AG09309 (cell line): ENCODE results near the gene HBEGF.
"Not testable (repeated sequence)": the region's sequence is repeated elsewhere in the genome, so short reads cannot be mapped to it uniquely, and the experiment has no call there.

Experiments used
- DNase-seq: peaks from one replicate; pipeline ENCODE4 v3.0.0-alpha.2; 2010; ENCODE audit warnings: low read depth
- H3K4me3 ChIP-seq: 2 replicates; pipeline ENCODE4 v1.5.1; 2011; ENCODE audit warnings: mild to moderate bottlenecking, low read depth, low read length, moderate library complexity; ENCODE audit not compliant: control insufficient read depth
- TF ChIP-seq, protein P1 (sequence below): IDR thresholded peaks from 2 replicates; pipeline ENCODE4 v1.5.1; 2011; ENCODE audit warnings: mild to moderate bottlenecking, low read depth, low read length, inconsistent platforms; ENCODE audit not compliant: insufficient read depth, control insufficient read depth; ENCODE audit errors: missing control alignments

Gene HBEGF

DNA sequence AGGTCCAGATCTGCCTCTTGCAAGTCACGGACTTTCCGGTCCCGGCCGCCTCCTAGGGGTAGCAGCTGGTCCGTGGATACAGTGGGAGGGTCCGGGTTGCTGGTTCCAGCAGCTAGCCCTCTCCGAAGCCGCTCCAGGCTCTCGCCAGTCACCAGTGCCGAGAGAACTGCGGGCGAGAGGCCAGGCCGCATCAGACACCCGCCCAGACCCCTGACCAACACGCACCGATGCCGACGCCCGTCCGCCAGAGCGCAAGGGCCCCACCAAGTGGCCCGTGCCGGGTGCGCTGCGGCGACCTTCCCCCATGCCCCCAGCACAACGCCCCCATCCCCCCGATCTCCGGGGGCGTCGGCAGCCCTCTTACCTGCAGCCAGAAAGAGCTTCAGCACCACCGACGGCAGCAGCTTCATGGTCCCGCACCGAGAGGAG, 470 bp downstream of the HBEGF start:
- H3K4me3 ChIP-seq: peak overlapping the region; percentile 67
- TF ChIP-seq, protein P1, sequence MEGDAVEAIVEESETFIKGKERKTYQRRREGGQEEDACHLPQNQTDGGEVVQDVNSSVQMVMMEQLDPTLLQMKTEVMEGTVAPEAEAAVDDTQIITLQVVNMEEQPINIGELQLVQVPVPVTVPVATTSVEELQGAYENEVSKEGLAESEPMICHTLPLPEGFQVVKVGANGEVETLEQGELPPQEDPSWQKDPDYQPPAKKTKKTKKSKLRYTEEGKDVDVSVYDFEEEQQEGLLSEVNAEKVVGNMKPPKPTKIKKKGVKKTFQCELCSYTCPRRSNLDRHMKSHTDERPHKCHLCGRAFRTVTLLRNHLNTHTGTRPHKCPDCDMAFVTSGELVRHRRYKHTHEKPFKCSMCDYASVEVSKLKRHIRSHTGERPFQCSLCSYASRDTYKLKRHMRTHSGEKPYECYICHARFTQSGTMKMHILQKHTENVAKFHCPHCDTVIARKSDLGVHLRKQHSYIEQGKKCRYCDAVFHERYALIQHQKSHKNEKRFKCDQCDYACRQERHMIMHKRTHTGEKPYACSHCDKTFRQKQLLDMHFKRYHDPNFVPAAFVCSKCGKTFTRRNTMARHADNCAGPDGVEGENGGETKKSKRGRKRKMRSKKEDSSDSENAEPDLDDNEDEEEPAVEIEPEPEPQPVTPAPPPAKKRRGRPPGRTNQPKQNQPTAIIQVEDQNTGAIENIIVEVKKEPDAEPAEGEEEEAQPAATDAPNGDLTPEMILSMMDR: peak; percentile 53
- DNase-seq: no peak

DNA sequence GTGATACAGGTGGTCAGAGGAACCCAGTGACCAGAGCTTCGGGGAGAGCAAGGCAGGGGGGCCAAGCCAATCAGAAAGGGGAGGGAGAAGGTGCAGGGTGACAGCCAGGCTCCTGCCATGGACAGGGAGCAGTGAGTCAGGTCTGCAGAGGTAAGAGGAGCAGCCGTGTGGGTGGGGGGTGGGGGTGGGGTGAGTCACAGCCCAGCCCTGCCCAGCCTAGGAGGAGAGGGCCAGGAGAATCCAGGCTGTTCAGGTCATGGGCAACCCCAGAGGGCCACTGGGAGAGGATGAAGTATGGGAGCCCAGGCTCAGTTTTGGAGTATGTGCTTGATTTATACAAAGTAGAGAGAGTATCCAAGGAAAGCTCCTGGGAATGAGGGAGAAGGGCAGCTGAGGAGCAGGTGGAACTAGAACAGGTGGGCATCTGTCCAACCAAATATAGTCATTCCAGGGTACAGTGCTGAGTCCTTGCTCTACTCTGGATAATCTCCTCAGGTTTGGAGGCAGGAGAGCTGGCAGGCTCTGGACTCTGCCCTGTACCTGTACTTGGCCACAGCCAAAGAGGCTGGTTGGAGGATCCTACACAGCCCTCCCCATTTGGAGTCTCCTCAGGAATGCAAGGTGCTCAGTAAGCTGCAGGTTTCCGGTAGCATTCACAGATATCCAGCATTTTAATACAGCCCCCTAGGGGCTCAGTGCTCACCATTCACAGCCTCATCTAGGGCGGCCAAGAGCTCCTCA, 1.6 kb downstream of the HBEGF start:
- no peak overlapping the region for H3K4me3 ChIP-seq
- TF ChIP-seq, protein P1: no peak
- no peak for DNase-seq

DNA sequence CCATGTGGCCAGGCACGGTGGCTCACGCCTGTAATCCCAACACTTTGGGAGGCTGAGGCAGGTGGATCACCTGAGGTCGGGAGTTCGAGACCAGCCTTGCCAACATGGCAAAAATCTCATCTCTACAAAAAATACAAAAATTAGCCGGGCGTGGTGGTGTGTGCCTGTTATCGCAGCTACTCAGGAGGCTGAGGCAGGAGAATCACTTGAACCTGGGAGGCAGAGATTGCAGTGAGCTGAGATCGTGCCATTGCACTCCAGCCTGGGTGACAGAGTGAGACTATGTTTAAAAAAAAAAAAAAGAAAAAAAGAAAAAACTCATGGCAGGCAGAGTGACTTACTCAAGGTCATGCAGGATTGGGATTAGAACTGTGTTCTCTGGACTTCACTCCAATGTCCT, 2.6 kb downstream of the HBEGF start:
- DNase-seq, H3K4me3 ChIP-seq: not testable (repeated sequence)

DNA sequence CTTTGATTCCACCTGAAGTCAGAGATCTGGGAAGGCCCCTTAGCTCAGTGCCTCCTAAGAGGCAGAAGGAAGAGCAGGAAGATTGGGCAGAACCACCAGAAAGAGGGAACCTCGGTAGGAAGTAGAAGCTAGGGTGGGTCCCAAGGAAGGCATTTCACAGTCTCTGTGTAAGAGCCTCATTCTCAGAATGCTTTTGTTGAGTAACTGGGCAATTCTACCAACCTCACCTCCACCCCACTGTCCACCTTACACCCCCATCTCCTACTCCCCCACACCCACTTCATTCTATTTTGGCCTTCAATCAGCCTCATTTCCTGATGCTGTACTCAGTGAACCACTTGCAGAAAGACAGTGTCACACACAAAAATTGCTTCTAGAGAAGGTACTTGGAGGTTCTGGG, 3.5 kb downstream of the HBEGF start:
- H3K4me3 ChIP-seq: no peak overlapping the region
- no peak for DNase-seq
- TF ChIP-seq, protein P1: no peak

DNA sequence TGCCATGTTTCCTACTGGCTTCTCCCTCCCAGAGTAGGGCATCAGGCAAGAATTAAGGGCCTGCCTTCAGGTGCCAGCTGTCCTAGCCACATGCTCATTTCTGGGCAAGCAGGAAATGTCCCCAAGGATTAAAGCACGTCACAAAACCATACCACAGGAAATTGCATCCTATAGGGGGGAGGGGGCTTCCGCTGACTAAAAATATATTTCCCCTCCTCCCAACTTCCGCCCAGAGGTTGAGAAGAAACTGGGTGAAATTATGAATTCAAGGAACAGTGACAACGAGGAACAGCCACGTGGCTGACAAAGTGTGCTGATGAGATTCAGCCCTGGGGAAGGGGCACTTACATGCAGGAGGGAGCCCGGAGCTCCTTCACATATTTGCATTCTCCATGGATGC, 4.1 kb downstream of the HBEGF start:
- no peak overlapping the region for H3K4me3 ChIP-seq
- TF ChIP-seq, protein P1: no peak
- DNase-seq: no peak

DNA sequence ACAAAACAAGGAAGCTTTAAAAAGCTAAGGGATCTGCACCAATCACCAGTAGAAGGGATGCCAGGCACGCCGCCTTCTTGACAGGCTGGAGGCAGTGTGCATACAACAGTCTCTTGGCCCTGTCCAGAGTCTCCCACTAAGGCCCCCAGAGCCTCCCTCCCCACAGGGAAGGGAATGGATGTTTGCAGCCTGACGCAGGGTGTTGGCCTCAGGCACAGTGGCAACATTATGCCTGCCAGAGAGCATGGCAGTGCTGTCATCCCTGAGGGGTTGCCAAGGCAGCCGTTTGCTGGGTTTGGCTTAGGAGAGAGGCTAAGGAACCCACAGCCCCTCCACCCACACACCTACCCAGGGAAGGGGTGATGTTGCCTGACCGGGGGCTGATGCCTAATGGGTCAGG, 4.8 kb downstream of the HBEGF start:
- TF ChIP-seq, protein P1: no peak
- H3K4me3 ChIP-seq: no peak overlapping the region
- DNase-seq: no peak

DNA sequence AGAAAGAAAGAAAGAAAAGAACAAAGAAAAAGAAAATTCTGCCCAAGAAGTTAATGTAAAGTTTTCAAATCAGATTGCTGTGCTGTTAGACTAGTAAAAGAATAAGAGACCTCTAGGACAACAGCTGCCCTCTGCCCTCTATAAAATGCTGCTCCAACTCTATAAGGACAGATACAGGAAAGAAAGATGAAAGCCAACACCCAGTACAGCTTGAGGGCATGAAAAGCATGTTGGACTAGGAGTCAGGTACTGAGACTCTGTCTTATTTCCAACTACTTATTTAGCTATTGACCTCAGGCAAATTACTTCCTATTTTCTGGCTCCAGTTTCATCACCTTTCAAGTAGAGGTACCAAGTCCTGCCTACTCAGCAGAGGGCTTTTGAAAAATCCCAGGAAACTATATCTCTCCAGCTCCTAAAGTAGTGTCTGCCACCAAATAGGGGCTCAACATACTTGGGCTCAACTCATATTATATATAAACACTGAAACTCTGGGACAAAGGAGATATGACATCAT, 5.7 kb downstream of the HBEGF start:
- H3K4me3 ChIP-seq: no peak overlapping the region
- no peak for DNase-seq
- TF ChIP-seq, protein P1: no peak
